ENCODE measurements around the gene RCOR1. TPM values are rescaled to one million over a fixed set of nuclear protein-coding genes. Genes with fewer than 3 reads are reported as not detected.

RCOR1 gene
- total RNA-seq, 1 donor from 2014 or later: 4.7 TPM

DNA sequence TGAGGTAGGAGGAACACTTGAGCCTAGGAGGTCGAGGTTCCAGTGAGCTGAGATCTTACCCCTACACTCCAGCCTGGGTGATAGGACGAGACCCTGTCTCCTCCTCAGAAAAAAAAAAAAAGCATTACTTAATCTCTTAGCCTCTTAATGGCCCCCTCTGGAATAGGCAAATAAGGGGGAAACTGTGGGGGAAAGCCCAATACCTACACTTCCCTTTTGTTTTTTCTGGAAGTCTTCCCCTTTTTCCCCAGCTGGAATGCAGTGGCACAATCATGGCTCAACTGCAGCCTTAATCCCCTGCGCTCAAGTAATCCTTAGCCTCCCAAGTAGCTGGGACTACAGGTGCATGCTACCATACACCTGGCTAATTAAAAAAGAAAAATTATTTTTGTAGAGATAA lies 32.2 kb downstream of the RCOR1 start:
- no peak for TF ChIP-seq CTCF (IDR thresholded peaks at IDR 0.05)
- intact Hi-C loops (cut with DNase I): no loop called here

DNA sequence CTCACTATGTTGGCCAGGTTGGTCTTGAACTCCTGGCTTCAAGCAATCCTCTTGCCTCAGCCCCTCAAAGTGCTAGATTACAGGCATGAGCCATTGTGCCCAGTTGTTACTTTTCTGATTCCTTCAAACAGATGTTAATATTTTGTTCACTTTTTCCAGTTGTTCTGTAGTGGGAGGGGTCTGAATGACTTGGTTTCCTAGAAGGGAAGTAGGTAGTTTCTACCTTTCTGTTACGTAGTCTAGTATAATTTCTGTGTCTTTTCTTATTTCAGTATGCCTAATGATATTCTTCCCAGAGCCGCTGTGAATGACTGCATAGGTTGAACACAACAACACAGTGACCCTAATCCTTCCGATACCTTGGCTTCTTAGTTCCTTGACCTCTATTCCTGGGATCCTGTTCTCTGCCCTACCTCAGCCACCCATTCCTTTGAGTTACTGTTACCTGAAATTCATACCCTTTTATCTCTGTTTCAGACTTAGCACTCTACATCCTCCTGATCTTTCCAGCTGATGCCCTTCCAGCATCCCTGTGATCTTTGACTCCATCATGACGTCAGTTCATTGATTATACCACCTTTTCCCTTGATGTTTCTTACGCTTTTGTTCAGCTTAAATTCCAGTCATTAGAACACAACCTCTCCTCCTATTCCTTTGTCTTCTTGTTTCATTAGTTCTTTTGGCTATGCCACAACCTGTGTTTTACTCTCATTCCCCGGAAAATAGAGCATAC lies 33.3 kb downstream of the RCOR1 start:
- DNase-seq (ENCODE audit: low spot score in 2 of 2): no peak
- TF ChIP-seq CTCF (IDR thresholded peaks at IDR 0.05): no peak
- H3K4me1 ChIP-seq: no peaks in the 10 kb centered on the region
- H3K9me3 ChIP-seq: no peaks in the 10 kb centered on the region
- H3K4me3 ChIP-seq: no peak overlapping the region
- intact Hi-C loops (cut with DNase I): no loop called here
- H3K27me3 ChIP-seq: no peaks in the 10 kb centered on the region
- H3K27ac ChIP-seq: no peak overlapping the region
- no peaks in the 10 kb centered on the region for H3K36me3 ChIP-seq

More for the DNA sequence above, 32.2 kb downstream of the RCOR1 start:
- Histone ChIP-seq H3K27me3 (no peaks in the 10 kb centered on the region), H3K36me3 (no peaks in the 10 kb centered on the region), H3K4me1 (no peaks in the 10 kb centered on the region), H3K9me3 (no peaks in the 10 kb centered on the region), H3K27ac (no peak overlapping the region), H3K4me3 (no peak overlapping the region)
- DNase-seq (ENCODE audit: low spot score in 2 of 2): no peak

- intact Hi-C loops (cut with DNase I): no loop called here
- H3K4me1 ChIP-seq: no peaks in the 10 kb centered on the region
- no peak for TF ChIP-seq CTCF (IDR thresholded peaks at IDR 0.05)
Measured at GRCh38 chr14:102626530-102626929, 34.1 kb downstream of the RCOR1 start.

DNA sequence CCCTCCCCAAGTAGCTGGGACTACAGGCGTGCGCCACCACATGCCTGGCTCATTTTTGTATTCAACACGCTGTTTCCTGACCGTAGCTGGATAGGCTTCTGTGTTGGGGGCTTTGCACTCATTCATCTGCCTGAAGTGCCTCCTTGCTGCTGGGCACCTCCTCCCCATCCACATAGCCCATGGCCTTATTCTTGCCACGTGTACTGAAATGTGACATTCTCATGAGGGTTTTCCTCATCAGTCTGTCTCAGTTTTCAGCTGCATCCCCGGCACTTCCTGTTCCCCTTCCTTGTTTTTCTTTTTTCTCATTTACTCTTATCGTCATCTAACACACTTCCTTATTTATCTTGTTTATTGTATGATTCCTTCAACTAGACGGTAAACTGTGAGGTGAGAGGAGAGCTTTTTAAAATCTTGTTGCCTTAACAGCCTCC lies 36.6 kb downstream of the RCOR1 start:
- intact Hi-C loops (cut with DNase I): no loop called here
- DNase-seq (ENCODE audit: low spot score in 2 of 2): no peak
- no peaks in the 10 kb centered on the region for H3K27me3 ChIP-seq
- no peaks in the 10 kb centered on the region for H3K36me3 ChIP-seq
- no peak overlapping the region for H3K4me3 ChIP-seq
- H3K9me3 ChIP-seq: no peaks in the 10 kb centered on the region
- H3K27ac ChIP-seq: no peak overlapping the region
- H3K4me1 ChIP-seq: no peaks in the 10 kb centered on the region
- TF ChIP-seq CTCF (IDR thresholded peaks at IDR 0.05): no peak

More at GRCh38 chr14:102626530-102626929, 34.1 kb downstream of the RCOR1 start:
- Histone ChIP-seq H3K27me3 (no peaks in the 10 kb centered on the region), H3K9me3 (no peaks in the 10 kb centered on the region), H3K36me3 (no peaks in the 10 kb centered on the region), H3K27ac (no peak overlapping the region), H3K4me3 (no peak overlapping the region)
- DNase-seq (ENCODE audit: low spot score in 2 of 2): no peak

DNA sequence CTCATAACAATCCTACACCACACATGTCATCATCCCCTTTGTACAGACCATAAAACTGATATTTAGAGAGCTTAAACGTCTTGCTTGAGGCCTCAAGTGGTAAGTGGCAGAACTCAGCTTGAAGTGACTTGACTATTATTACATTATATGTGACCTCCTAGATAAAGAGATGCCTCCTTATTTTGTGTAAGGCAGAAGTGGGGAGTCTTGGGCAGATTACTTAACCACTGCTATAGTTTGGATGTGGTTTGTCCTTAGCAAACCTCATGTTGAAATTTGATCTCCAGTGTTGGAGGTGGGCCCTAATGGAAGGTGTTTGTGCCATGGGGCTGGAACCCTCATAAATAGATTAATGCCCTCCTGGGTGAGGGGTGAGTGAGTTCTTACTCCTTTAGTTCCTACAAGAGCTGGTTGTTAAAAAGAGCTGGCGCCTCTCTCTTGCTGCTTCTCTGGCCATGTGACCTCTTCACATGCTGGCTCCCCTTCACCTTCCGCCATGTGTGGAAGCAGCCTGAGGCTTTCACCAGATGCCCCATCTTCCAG lies 37.4 kb downstream of the RCOR1 start:
- H3K27me3 ChIP-seq: no peaks in the 10 kb centered on the region
- TF ChIP-seq CTCF (IDR thresholded peaks at IDR 0.05): no peak
- H3K27ac ChIP-seq: no peak overlapping the region
- no peak for DNase-seq (ENCODE audit: low spot score in 2 of 2)
- no peak overlapping the region for H3K4me3 ChIP-seq
- intact Hi-C loops (cut with DNase I): no loop called here
- H3K36me3 ChIP-seq: no peaks in the 10 kb centered on the region
- H3K9me3 ChIP-seq: no peaks in the 10 kb centered on the region
- no peaks in the 10 kb centered on the region for H3K4me1 ChIP-seq

Data from ascending aorta (tissue), 2 donors.